Measurements from ENCODE around the gene GPR84.

The GPR84 gene

DNA sequence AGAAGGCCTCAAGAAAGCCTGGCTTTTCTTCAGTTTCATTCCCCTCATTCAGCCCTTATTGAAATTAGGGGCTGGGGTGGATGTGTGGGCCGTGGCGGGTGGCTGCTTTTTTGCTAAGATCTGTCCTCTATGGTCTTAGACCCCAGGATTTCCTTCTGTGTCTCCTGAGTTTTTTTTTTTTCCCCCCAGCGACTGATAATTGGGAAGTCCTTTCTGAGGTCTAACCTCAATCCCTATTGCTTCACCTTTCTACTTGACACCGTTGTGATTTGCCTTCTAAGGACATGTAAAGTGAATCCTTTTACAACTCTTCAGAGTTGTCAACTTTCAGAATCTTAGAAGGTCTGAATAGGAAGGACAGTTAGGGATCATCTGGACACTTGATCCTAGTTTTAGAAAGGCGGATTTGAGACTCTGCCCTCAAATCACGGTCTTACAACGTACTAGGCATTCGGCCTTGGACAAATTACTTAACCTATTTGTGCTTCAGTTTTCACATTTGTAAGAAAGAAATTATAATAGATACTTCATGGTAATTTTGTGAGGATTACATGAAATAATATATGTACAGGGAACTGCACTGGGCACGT, 4.4 kb downstream of the GPR84 start:
- TF ChIP-seq, protein P1, sequence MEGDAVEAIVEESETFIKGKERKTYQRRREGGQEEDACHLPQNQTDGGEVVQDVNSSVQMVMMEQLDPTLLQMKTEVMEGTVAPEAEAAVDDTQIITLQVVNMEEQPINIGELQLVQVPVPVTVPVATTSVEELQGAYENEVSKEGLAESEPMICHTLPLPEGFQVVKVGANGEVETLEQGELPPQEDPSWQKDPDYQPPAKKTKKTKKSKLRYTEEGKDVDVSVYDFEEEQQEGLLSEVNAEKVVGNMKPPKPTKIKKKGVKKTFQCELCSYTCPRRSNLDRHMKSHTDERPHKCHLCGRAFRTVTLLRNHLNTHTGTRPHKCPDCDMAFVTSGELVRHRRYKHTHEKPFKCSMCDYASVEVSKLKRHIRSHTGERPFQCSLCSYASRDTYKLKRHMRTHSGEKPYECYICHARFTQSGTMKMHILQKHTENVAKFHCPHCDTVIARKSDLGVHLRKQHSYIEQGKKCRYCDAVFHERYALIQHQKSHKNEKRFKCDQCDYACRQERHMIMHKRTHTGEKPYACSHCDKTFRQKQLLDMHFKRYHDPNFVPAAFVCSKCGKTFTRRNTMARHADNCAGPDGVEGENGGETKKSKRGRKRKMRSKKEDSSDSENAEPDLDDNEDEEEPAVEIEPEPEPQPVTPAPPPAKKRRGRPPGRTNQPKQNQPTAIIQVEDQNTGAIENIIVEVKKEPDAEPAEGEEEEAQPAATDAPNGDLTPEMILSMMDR (IDR thresholded peaks at IDR 0.05; ENCODE audit: low read depth, low read length, missing control alignments): no peak
- peak overlapping the region; percentile 54 for H3K4me3 ChIP-seq (replicated peaks; ENCODE audit: low read depth, low read length)
- no peak for DNase-seq (ENCODE audit: extremely low read depth, low read depth)

DNA sequence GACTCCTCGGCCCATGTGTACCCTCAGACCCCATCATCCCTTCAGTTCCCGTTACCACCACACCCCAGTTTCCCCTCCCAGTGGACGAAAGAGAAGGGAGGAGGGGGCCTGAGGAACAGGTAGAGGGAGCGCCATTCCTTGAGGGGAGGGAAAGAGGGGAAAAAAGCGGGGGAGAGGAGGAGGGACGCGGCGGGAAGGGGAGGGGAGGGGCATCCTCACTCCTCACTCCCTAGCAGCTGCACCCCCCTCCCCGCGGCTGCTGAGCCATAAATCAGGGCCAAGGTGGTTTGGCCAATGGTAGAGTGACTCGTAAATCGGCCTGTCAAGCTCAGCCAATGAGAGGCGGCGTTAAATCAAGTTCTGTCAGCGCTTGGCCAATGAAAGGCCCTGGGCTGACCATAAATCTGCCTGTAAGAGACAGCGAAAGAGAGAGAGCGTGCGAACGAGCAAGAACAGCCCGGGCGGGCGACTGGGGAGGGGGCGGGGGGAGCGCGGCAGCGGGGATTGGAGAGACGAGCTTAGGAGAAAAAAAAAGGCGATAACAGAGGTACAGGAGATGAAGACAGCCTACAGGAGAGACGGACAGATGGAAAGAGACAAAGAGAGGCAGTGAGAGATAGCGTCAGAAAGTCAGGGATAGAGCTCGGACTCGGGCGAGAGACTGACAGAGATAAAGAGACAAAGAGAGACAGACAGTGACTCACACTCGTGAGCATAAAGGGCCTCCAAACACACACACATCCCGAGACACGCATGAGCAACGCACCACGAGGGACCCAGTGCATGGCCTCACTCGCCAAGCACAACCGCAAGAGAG, 5.1 kb downstream of the GPR84 start:
- DNase-seq (ENCODE audit: extremely low read depth, low read depth): peak; percentile 99
- TF ChIP-seq, protein P1 (IDR thresholded peaks at IDR 0.05; ENCODE audit: low read depth, low read length, missing control alignments): no peak
- H3K4me3 ChIP-seq (replicated peaks; ENCODE audit: low read depth, low read length): peak overlapping the region; percentile 54

DNA sequence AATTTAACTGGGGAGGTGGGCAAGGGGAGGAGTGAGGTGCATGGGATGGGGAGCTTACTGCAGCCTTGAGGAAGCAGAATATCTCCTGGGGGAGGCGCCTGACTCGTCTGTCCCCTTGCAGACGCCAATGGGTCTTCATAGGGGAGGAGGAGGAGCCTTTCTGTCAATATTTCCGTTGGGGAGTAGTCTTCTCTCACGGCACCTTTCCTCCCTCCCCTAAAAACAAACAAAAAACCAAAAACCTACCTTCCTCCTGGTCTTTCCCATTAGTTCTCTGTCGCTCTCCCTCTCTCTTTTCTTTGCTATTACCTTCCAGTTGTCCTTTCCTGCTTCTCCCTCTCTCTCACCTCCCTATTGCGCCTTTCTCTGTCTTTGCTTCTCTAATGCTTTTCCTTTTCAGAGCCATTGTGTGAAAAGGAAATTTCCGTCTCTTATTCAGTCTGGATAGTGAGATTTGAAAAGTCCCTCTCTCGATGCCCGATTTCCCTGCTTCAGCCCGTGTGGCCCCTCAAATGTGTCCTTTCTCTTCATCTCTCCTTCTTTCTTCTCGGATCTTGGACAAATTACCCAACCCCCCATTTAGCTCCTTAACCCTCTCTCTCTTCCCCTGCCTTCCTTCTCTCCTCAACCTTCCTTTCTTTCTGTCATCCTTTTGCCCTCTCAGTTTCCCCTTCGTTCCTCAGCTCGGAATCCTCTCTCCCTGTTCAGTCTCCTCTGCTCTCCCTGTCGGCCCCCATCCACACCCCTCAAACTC, 5.9 kb downstream of the GPR84 start:
- TF ChIP-seq, protein P1 (IDR thresholded peaks at IDR 0.05; ENCODE audit: low read depth, low read length, missing control alignments): no peak
- H3K4me3 ChIP-seq (replicated peaks; ENCODE audit: low read depth, low read length): peak overlapping the region; percentile 54
- DNase-seq (ENCODE audit: extremely low read depth, low read depth): no peak

DNA sequence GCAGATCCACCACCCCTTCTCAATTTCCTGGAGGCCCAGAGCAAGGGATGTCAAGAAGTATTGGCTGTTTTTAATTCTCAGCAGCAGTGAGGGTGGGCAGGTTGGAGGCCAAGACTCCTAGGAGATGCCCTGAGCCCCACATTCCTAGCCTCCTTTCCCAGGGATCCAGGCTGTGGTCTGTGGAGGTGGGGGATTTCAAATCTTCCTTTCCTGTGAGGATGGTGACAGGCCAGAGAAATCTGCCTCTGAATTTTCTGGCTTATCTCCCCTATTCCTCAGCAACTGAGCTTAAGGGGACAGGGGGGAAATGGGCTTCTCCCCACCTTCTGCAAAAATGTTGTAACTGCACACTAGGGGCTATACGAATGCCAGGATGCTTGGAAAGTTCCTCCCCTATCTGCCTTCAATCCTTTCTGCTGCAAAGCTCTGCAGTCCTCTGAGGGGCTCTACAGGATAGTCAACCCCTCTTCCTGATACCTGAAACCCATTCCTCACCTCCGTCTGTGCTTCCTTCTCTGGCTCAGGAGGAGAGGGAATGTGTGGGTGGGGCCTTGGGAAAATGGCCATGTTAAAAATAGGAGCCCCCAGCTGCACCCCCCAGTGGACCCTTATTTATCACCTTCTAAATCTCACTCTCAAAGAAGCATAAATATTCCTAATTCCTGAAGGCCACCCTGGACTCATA, 6.6 kb downstream of the GPR84 start:
- DNase-seq (ENCODE audit: extremely low read depth, low read depth): no peak
- H3K4me3 ChIP-seq (replicated peaks; ENCODE audit: low read depth, low read length): no peak overlapping the region
- TF ChIP-seq, protein P1 (IDR thresholded peaks at IDR 0.05; ENCODE audit: low read depth, low read length, missing control alignments): no peak

DNA sequence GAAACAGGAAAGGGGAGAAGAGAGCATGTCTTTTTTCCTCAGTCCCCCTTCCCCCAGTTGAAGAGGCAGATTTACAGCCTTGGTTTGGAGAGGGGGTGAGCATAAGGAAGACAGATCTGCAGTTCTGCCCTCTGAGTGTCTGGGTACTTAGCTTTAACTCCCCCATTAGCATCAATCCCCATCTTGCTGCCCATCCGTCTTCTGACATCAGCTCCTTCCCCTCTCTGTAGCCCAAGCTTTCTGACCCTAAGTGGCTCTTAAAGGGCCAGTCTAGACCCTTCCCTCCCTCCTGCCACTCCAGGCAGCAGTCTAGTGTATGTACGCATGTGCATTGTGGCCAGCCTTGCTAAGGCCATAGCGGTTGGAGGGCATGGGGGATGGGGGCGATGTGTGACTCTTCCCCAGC, 7.3 kb downstream of the GPR84 start:
- no peak overlapping the region for H3K4me3 ChIP-seq (replicated peaks; ENCODE audit: low read depth, low read length)
- no peak for DNase-seq (ENCODE audit: extremely low read depth, low read depth)
- TF ChIP-seq, protein P1 (IDR thresholded peaks at IDR 0.05; ENCODE audit: low read depth, low read length, missing control alignments): no peak

DNA sequence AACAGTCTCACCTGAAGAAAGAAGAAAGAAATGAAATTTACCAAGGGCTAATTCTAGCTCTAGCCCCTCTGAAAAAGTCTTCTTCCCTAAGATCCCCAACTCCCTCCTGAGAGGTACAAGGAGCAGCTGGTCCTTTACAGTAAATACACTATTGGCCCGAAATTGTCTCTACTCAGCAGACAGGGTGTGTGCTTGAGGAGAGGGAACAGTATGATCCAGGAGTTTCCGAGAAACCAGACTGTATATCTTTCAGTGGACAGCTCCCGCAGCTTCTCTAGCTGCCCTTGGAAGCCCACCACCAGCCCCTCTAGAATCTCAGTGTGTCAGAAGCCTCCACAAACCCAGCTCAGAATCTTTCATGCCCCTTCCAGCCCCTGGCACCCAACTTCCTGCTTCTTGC, 8.1 kb downstream of the GPR84 start:
- H3K4me3 ChIP-seq (replicated peaks; ENCODE audit: low read depth, low read length): no peak overlapping the region

More for the DNA sequence above, 8.1 kb downstream of the GPR84 start:
- TF ChIP-seq, protein P1 (IDR thresholded peaks at IDR 0.05; ENCODE audit: low read depth, low read length, missing control alignments): no peak
- DNase-seq (ENCODE audit: extremely low read depth, low read depth): no peak
